Mesothelial cell of epicardium (in vitro differentiated cells): ENCODE data around the gene TTLL11. TPM values are rescaled to one million over a fixed set of nuclear protein-coding genes. Genes with fewer than 3 reads are reported as not detected.

ENCODE experiments used
- DNase-seq, 2 experiments: peaks; one replicate each; pipeline ENCODE4 v3.0.0; 2021; ENCODE audit warnings: low spot score in 2 of 2; ENCODE audit not compliant: unreplicated experiment in 2 of 2
- H3K27ac Mint-ChIP-seq: 2 replicates; pipeline ENCODE4 v1.8.0; 2021; ENCODE audit warnings: mixed read lengths
- H3K27me3 Mint-ChIP-seq: 2 replicates; pipeline ENCODE4 v1.8.0; 2021; ENCODE audit warnings: low read depth, mixed read lengths
- H3K36me3 Mint-ChIP-seq: 2 replicates; pipeline ENCODE4 v1.8.0; 2021; ENCODE audit warnings: mixed read lengths
- H3K4me1 Mint-ChIP-seq: 2 replicates; pipeline ENCODE4 v1.8.0; 2021; ENCODE audit warnings: mixed read lengths
- H3K4me3 Mint-ChIP-seq: 2 replicates; pipeline ENCODE4 v1.8.0; 2021; ENCODE audit warnings: mild to moderate bottlenecking, moderate library complexity, mixed read lengths
- H3K9me3 Mint-ChIP-seq: 2 replicates; pipeline ENCODE4 v1.8.0; 2021; ENCODE audit warnings: mixed read lengths
- CTCF ChIP-seq: fragments of 200-600 bp; sonication (generic); IDR thresholded peaks from one replicate; pipeline ENCODE4 v1.5.0; 2021; ENCODE audit warnings: antibody characterized with exemption; ENCODE audit not compliant: unreplicated experiment
- total RNA-seq: library from RNA; stranded (reverse); gene quantifications from 3 replicates; pipeline ENCODE4 v1.2.1, GENCODE V29; 2021

TTLL11 gene
- total RNA-seq, 1 donor from 2014 or later, result 4.8 TPM

GRCh38 chr9:121924700-121925099, 168.4 kb downstream of the TTLL11 start:
- H3K27ac Mint-ChIP-seq, result no peak overlapping the region
- H3K4me1 Mint-ChIP-seq, result peaks cover 7% of the 10 kb centered on the region
- no peak for DNase-seq
- H3K9me3 Mint-ChIP-seq, result no peaks in the 10 kb centered on the region
- TF ChIP-seq CTCF, result no peak
- no peaks in the 10 kb centered on the region for H3K36me3 Mint-ChIP-seq
- H3K27me3 Mint-ChIP-seq, result peaks cover 4% of the 10 kb centered on the region
- H3K4me3 Mint-ChIP-seq, result no peak overlapping the region

- H3K27me3 Mint-ChIP-seq, result peaks cover 4% of the 10 kb centered on the region
Measured at GRCh38 chr9:121921444-121921843, 171.7 kb downstream of the TTLL11 start.

GRCh38 chr9:121917375-121918335, 175.5 kb downstream of the TTLL11 start:
- H3K27me3 Mint-ChIP-seq, result no peaks in the 10 kb centered on the region

More at GRCh38 chr9:121921444-121921843, 171.7 kb downstream of the TTLL11 start:
- no peak for TF ChIP-seq CTCF
- Mint-ChIP-seq H3K4me3 (no peak overlapping the region), H3K27ac (no peak overlapping the region), H3K36me3 (no peaks in the 10 kb centered on the region), H3K9me3 (no peaks in the 10 kb centered on the region), H3K4me1 (peaks cover 7% of the 10 kb centered on the region)
- DNase-seq, result no peak

GRCh38 chr9:121915304-121915625, 177.8 kb downstream of the TTLL11 start:
- Mint-ChIP-seq H3K27me3 (peaks cover 2% of the 10 kb centered on the region), H3K4me3 (no peak overlapping the region), H3K36me3 (no peaks in the 10 kb centered on the region), H3K9me3 (no peaks in the 10 kb centered on the region), H3K4me1 (peaks cover 16% of the 10 kb centered on the region), H3K27ac (no peak overlapping the region)
- TF ChIP-seq CTCF, result no peak
- no peak for DNase-seq

More at GRCh38 chr9:121917375-121918335, 175.5 kb downstream of the TTLL11 start:
- Mint-ChIP-seq H3K36me3 (no peaks in the 10 kb centered on the region), H3K27ac (no peak overlapping the region), H3K9me3 (no peaks in the 10 kb centered on the region), H3K4me3 (no peak overlapping the region), H3K4me1 (peaks cover 19% of the 10 kb centered on the region)
- DNase-seq, result no peak
- TF ChIP-seq CTCF, result no peak

GRCh38 chr9:121914604-121915303, 178.4 kb downstream of the TTLL11 start:
- H3K36me3 Mint-ChIP-seq, result no peaks in the 10 kb centered on the region
- no peak overlapping the region for H3K27ac Mint-ChIP-seq
- H3K9me3 Mint-ChIP-seq, result no peaks in the 10 kb centered on the region
- no peak overlapping the region for H3K4me3 Mint-ChIP-seq
- H3K4me1 Mint-ChIP-seq, result peaks cover 16% of the 10 kb centered on the region
- peaks cover 5% of the 10 kb centered on the region for H3K27me3 Mint-ChIP-seq
- no peak for TF ChIP-seq CTCF
- DNase-seq, result no peak
